Activated T-helper 1 cell treated with anti-CD3 and anti-CD28 coated beads, Interleukin-2, amount 50 U/mL, for 16 hours (primary cell): Measurements from ENCODE around the gene DNLZ.
A peak's percentile ranks its signal among the peaks of the same experiment; 100 is the strongest.

Experiments used
- DNase-seq, 2 donors: peaks; one replicate each; pipeline ENCODE4 v3.0.0-alpha.2; 2020; ENCODE audit warnings: low read depth in 1 of 2, low spot score in 1 of 2

DNLZ gene

GRCh38 chr9:136345281-136346156, 18.0 kb downstream of the DNLZ start:
- DNase-seq = no peak

GRCh38 chr9:136344544-136345280, 18.8 kb downstream of the DNLZ start:
- no peak for DNase-seq

- no peak for DNase-seq
These were observed 19.7 kb downstream of the DNLZ start for GRCh38 chr9:136343884-136344269.

- no peak for DNase-seq
These were observed 20.2 kb downstream of the DNLZ start for GRCh38 chr9:136343121-136343883.

- peak in 1 of 2 donors; percentile 35 for DNase-seq
These were observed 21.1 kb downstream of the DNLZ start for GRCh38 chr9:136342181-136343120.

- DNase-seq = no peak
These were observed 21.8 kb downstream of the DNLZ start for GRCh38 chr9:136341769-136342168.

GRCh38 chr9:136341042-136341655, 22.4 kb downstream of the DNLZ start:
- DNase-seq = no peak

GRCh38 chr9:136340356-136341041, 23.0 kb downstream of the DNLZ start:
- no peak for DNase-seq

- no peak for DNase-seq
These were observed 23.6 kb downstream of the DNLZ start for GRCh38 chr9:136339958-136340310.

- DNase-seq = no peak
These were observed 24.2 kb downstream of the DNLZ start for GRCh38 chr9:136339173-136339957.

- DNase-seq = no peak
These were observed 25.0 kb downstream of the DNLZ start for GRCh38 chr9:136338511-136338910.

- DNase-seq = no peak
These were observed 25.8 kb downstream of the DNLZ start for GRCh38 chr9:136337416-136338395.

GRCh38 chr9:136336881-136337280, 26.7 kb downstream of the DNLZ start:
- no peak for DNase-seq

- no peak for DNase-seq
These were observed 27.2 kb downstream of the DNLZ start for GRCh38 chr9:136336156-136336870.

GRCh38 chr9:136335296-136336155, 28.0 kb downstream of the DNLZ start:
- DNase-seq = no peak

GRCh38 chr9:136334541-136334940, 29.0 kb downstream of the DNLZ start:
- DNase-seq = no peak
